Left cardiac atrium (tissue), 4 donors: ENCODE measurements around the gene KMT2C. TPM values are rescaled to one million over a fixed set of nuclear protein-coding genes. Genes with fewer than 3 reads are reported as not detected.
"Not testable (repeated sequence)": the region's sequence is repeated elsewhere in the genome, so short reads cannot be mapped to it uniquely, and the experiment has no call there.

ENCODE experiments used
- ATAC-seq, 2 donors: fragments of 200-7000 bp; cut with Tn5 transposase; one replicate each; pipeline ENCODE4 v1.9.1; 2020; ENCODE audit warnings: mild to moderate bottlenecking in 2 of 2, moderate library complexity in 2 of 2
- DNase-seq: peaks from one replicate; pipeline ENCODE4 v3.0.0-alpha.2; 2020
- intact Hi-C, 2 donors: fragments of 100-400 bp; cut with DNase I; formaldehyde crosslinking; loops; one replicate each; pipeline versions ENCODE4 v1.14.1 to v1.15.1; 2022 to 2023
- total RNA-seq, 2 donors: library from RNA; stranded (reverse); fragmentation: NEBNext Ultra II Directional; extraction: Animal tissue kit (Norgen Biotek cat#: 25700); gene quantifications; one replicate each; pipeline ENCODE4 v1.2.1, GENCODE V29; 2021
- donor health status: DM: no; HTN: yes; CAD: no.
- donor health status: DM: no; HTN: yes; CAD: no; lungs with severe emphysema.
- donor health status: DM: yes; HTN: yes; CAD: no.
- donor health status: Dilated cardiomyopathy.

The KMT2C gene
- total RNA-seq, 2 donors from 2014 or later: 42.5 to 43.3 TPM

- intact Hi-C loops: loop anchor here in 1 of 2 donors (5.0 kb wide), 1 partner anchor 367 kb away; no protein-coding TSS in a partner anchor
- ATAC-seq (no peak), DNase-seq (no peak)
Observed at GRCh38 chr7:152340161-152340560, 95.6 kb downstream of the KMT2C start.

DNA sequence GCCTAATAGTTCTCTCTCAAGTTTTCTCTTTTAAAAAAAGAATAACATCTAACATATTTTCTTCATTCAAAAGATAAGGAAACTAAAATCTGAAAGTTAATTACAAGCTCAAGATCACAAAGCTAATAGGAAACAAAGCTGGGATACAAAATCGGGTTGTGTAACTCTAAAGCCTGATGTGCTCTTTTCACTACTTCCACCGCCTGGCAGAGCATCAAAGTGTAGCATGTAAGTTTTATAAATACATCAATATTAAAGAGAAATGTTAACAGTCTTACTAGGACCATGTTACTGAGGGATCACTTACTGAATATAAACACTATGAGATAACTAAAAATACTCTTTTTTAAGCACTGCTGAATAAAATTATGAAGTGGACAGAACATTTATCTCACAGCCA is 97.2 kb downstream of the KMT2C start:
- ATAC-seq: no peak
- intact Hi-C loops: loop anchor here in 1 of 2 donors (10.0 kb wide), 1 partner anchor 86 kb away; no protein-coding TSS in a partner anchor
- DNase-seq: no peak

DNA sequence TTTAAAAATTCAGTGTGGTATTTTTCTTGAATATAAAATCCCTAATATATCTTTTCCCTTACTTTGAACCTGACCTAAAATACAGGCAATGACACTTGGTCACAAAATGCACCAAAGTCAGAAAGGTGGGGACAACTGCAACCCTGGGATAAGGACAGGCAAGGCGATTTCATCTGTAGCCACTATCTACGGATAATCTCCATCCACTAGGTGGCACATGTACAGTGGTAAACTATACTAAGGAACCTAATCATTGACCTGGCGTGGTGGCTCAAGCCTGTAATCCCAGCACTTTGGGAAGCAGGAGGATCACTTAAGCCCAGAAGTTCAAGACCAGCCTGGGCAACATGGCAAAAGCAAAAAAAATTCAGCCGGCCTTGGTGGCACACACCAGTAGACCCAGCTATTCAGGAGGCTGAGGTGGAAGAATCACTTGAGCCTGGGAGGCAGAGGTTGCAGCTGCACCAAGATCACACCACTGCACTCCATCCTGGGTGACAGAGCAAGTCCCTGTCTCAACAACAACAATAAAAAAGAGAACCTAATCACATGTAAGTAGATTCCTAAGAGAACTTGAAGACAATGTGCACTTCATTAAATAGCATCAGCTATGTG is 98.9 kb downstream of the KMT2C start:
- DNase-seq (no peak), ATAC-seq (peak; percentile 69 to 71)
- intact Hi-C loops: loop anchor here in 1 of 2 donors (10.0 kb wide), 1 partner anchor 88 kb away; no protein-coding TSS in a partner anchor

DNA sequence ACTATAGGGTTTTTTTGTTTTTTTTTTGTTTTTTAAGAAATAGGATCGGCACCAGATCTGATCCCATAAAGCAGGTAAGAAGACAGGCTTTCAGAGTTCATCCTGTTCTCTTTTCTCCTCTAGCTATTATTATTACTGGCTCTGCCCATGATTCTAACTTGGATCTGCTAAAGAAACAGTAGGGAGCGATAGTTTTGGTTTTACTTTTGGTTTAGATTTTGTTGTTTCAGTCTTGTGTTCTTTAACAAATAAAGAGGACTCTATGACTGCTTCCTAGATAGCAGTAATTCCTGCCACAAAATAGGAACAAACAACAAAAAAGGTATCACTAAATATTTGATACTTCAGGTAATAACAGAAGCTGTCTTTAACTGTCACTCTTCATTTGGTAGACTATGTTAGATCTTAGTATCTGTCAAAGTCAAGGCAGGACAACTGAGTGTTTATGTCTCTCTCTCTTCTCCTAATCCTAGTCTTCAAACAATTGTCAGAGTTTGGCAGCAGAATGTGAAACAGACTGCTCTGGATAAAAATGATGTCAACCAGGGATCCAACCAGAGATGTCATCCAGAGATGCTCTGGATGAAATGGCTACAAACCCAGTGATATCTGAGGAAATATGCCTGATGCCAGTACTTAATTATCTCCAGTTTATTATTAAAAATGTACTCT is 99.8 kb downstream of the KMT2C start:
- no peak for DNase-seq
- intact Hi-C loops: loop anchor here in 1 of 2 donors (10.0 kb wide), 1 partner anchor 89 kb away; no protein-coding TSS in a partner anchor
- ATAC-seq: peak; percentile 12 to 53

GRCh38 chr7:152333134-152333533 is 102.7 kb downstream of the KMT2C start:
- intact Hi-C loops: loop anchor here in 1 of 2 donors (10.0 kb wide), 1 partner anchor 92 kb away; no protein-coding TSS in a partner anchor
- DNase-seq (no peak), ATAC-seq (no peak)

DNA sequence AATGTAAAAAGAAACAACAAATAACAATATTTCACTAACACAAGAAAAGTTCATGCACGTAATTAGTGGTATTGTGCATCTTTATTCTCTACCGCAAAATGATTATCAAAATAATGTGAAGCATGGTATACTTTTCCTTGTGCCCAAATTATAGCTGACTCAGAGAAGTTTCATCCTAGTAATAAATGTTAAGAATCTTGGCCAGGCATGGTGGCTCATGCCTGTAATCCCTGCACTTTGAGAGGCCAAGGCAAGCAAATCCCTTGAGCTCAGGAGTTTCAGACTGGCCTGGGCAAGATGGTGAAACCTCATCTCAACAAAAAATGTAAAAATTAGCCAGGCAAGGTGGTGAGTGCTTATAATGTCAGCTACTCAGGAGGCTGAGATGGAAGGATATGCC is 105.0 kb downstream of the KMT2C start:
- ATAC-seq (no peak), DNase-seq (no peak)
- intact Hi-C loops: loop anchor here in 1 of 2 donors (10.0 kb wide), 1 partner anchor 94 kb away; no protein-coding TSS in a partner anchor

DNA sequence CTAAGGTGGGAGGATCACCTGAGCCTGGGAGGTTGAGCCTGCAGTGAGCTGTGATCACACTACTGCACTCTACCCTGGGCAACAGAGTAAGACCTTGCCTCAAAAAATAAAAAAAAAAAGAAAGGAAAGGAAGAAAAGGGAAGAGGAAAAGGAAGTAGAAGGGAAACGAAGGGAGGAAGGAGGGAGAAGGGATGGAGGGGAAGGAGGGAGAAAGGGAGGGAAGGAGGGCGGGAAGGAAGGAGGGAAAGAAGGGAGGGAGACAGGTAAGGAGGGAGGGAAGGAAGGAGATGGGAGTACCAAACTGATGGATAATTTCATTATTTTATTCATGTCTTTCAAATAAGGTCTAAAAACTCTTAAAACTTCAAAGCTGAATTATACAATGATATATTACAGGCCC is 106.3 kb downstream of the KMT2C start:
- no peak for DNase-seq
- intact Hi-C loops: no loop called here

GRCh38 chr7:152328234-152328633 is 107.6 kb downstream of the KMT2C start:
- ATAC-seq: peak in 1 of 2 donors; percentile 72
- DNase-seq: no peak
- intact Hi-C loops: no loop called here

More for the DNA sequence above, 106.3 kb downstream of the KMT2C start:
- no peak for ATAC-seq

DNA sequence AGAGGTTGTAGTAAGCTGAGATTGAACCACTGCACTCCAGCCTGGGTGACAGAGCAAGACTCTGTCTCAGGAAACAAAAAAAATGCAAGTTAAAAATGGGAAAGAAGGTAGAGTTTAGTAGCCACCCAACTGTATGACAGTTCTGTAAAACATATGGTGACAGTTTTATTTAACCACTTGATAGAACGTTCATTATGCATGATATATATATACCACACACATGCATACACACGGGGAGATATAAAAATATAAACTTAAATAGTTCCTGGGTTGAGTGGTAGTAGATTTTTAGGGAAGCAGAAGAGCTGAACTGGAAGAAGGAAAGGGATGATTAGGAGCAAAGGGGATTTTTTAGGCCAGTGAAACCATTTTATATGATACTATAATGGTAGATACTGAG is 120.0 kb downstream of the KMT2C start:
- intact Hi-C loops: no loop called here
- ATAC-seq (no peak), DNase-seq (no peak)

DNA sequence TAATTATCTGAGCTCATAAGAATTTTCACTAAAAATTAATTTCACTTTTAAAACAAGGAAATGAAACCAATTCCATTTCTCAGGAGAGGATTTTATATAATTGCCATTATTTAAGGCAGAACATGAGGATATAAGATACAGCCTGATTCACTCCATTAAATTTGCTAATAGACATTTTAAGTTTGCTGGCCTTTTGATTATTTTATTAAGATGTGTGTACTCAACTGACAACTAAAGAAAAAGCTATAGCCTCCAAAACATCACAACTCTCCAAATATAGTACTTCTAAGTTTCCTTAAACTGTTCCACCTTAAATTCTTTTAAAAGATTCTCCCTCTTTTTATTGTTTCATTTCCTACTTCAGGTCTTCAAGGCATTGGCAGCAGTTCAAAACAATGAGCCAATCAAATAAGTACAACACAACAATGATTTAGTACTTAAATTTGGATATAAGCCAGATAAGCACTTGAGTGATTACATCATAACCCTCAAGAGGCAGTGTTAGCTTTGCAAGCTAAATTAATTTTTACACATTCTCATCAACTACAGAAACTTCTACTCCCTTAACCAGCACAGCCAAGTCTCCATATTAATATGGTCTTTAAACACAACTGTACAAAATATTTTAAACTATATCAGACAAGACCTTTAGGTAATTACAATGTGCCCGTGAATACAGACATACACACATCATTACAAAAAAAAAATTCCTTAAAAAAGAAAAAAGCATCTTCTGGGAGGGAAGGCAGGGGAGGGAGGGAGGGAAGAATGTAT is 121.8 kb downstream of the KMT2C start:
- intact Hi-C loops: no loop called here
- ATAC-seq (peak; percentile 85 to 87), DNase-seq (no peak)

DNA sequence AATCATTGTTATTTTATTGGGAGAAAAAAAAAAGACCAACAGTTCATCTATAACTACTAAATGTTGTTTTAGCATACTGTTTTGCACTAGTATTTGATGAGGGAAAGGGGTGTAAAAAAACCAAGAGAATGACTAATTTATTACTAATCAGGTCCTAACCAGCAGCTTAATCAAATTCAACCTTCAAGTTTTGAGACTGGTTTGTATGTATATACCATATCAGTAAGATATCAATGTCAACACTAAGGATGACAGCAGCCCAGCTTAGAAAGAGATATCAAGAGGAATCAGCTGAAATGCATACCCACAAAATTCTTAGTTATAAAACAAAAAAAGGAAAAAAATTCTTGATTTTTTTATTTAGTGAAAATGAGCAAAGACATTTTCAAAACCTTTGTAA is 122.6 kb downstream of the KMT2C start:
- no peak for ATAC-seq
- intact Hi-C loops: no loop called here
- no peak for DNase-seq

- DNase-seq (no peak), ATAC-seq (no peak)
- intact Hi-C loops: no loop called here
Observed at GRCh38 chr7:152312316-152312715, 123.5 kb downstream of the KMT2C start.

GRCh38 chr7:152307902-152308301 is 127.9 kb downstream of the KMT2C start:
- DNase-seq (no peak), ATAC-seq (no peak)
- intact Hi-C loops: no loop called here

- ATAC-seq, DNase-seq, intact Hi-C loops: not testable (repeated sequence)
Observed at GRCh38 chr7:152299542-152300143, 136.2 kb downstream of the KMT2C start.

GRCh38 chr7:152292897-152293296 is 142.9 kb downstream of the KMT2C start:
- ATAC-seq (no peak), DNase-seq (no peak)
- intact Hi-C loops: no loop called here

GRCh38 chr7:152286972-152287371 is 148.8 kb downstream of the KMT2C start:
- intact Hi-C loops, DNase-seq, ATAC-seq: not testable (repeated sequence)

DNA sequence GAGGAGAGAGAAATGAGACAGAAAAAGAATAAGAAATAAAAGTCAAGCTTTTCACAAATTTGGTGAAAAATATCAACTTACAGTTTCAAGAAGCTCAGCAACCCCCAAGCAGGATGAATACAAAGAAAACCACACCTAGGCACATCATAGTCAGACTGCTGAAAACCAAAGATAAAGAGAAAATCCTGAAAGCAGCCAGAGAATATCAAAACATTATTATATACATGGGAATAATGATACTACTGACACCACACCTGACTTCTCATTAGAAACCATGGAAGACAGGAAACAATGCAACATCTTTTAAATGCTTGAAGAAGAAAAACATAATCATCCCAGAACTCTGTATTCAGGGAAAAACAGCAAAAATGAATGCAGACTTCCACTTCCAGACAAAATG is 149.6 kb downstream of the KMT2C start:
- intact Hi-C loops, ATAC-seq, DNase-seq: not testable (repeated sequence)

DNA sequence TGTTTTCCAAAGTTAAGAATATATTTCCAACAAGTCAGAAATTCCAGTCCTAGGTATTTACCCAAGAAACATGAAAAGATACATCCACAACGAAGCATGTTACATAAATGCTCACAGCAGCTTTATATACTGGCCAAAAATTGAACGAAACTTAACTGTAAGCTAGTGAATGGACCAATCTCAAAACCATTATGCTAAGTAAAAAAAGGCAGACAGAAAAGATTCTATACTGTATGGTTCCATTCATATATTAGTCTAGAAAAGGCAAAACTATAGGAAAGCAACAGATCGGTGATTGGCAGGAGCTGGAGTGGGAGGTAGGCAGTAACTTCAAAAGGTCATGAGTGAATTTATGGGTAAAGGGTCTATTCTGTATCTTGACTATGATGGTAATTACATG is 150.8 kb downstream of the KMT2C start:
- DNase-seq, ATAC-seq, intact Hi-C loops: not testable (repeated sequence)

- intact Hi-C loops, DNase-seq, ATAC-seq: not testable (repeated sequence)
Observed at GRCh38 chr7:152277687-152278086, 158.1 kb downstream of the KMT2C start.
